Embryonic facial prominence (tissue), 1 donor: Measurements from ENCODE around the gene CPE.
"Not testable (repeated sequence)": the region's sequence is repeated elsewhere in the genome, so short reads cannot be mapped to it uniquely, and the experiment has no call there.

ENCODE experiments used
- DNase-seq: peaks from one replicate; pipeline ENCODE4 v3.0.0-alpha.2; 2016; ENCODE audit errors: extremely low spot score

Gene CPE

GRCh38 chr4:165378745-165379677 lies at the start of gene CPE:
TSS of gene CPE (plus strand) at chr4:165379008. CDS start at chr4:165379222, 214 bp downstream.
- DNase-seq: peak; percentile 58

GRCh38 chr4:165330071-165330470 lies 48.7 kb upstream of the CPE start:
- no peak for DNase-seq

- no peak for DNase-seq
Observed at GRCh38 chr4:165330666-165331065, 48.1 kb upstream of the CPE start.

GRCh38 chr4:165331359-165331758 lies 47.4 kb upstream of the CPE start:
- DNase-seq: no peak

- DNase-seq: no peak
Observed at GRCh38 chr4:165331823-165332222, 47.0 kb upstream of the CPE start.

- DNase-seq: no peak
Observed at GRCh38 chr4:165332502-165332901, 46.3 kb upstream of the CPE start.

- no peak for DNase-seq
Observed at GRCh38 chr4:165335163-165335703, 43.6 kb upstream of the CPE start.

- DNase-seq: no peak
Observed at GRCh38 chr4:165336743-165337142, 42.1 kb upstream of the CPE start.

- DNase-seq: not testable (repeated sequence)
Observed at GRCh38 chr4:165342340-165342739, 36.5 kb upstream of the CPE start.

GRCh38 chr4:165343353-165344191 lies 35.2 kb upstream of the CPE start:
- DNase-seq: no peak

- DNase-seq: no peak
Observed at GRCh38 chr4:165345666-165346417, 33.0 kb upstream of the CPE start.

GRCh38 chr4:165347647-165348569 lies 30.9 kb upstream of the CPE start:
- no peak for DNase-seq

- no peak for DNase-seq
Observed at GRCh38 chr4:165351359-165352130, 27.3 kb upstream of the CPE start.

- no peak for DNase-seq
Observed at GRCh38 chr4:165355900-165356300, 22.9 kb upstream of the CPE start.

- DNase-seq: no peak
Observed at GRCh38 chr4:165359506-165359905, 19.3 kb upstream of the CPE start.

GRCh38 chr4:165360041-165360695 lies 18.6 kb upstream of the CPE start:
- DNase-seq: no peak

GRCh38 chr4:165360985-165361670 lies 17.7 kb upstream of the CPE start:
- DNase-seq: no peak

- no peak for DNase-seq
Observed at GRCh38 chr4:165361810-165362209, 17.0 kb upstream of the CPE start.
